DND-41 (cell line): ENCODE results near the gene XRN2.

Experiments
- EZH2 ChIP-seq: IDR thresholded peaks from 3 replicates; pipeline ENCODE4 v1.6.1; 2012; ENCODE audit warnings: borderline replicate concordance, low read depth, mild to moderate bottlenecking, moderate library complexity, low read length, inconsistent platforms; ENCODE audit not compliant: severe bottlenecking
- TF ChIP-seq, protein P1 (sequence below): IDR thresholded peaks from 2 replicates; pipeline ENCODE4 v1.5.1; 2012; ENCODE audit warnings: borderline replicate concordance, low read length, moderate library complexity, mild to moderate bottlenecking; ENCODE audit not compliant: poor library complexity, severe bottlenecking; ENCODE audit errors: extremely low read depth

DNA sequence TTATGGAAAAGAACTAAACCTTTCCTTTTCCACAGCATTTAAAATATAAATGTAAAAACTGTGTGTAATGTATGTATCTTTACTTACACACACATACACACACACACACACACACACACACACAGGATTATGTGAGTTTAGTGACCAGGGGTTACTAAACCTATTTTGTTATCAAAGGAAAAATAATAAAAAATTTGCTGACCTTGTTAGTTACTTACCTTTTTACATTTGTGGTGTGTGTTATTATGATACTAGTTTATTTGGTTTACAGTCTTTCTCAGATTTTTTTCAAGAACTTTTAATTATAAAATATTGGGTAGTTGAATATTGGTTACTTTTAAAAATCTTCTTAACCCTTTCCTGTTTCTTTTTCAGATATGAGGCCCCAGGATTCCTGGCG is 78.5 kb downstream of the XRN2 start:
- TF ChIP-seq, protein P1, sequence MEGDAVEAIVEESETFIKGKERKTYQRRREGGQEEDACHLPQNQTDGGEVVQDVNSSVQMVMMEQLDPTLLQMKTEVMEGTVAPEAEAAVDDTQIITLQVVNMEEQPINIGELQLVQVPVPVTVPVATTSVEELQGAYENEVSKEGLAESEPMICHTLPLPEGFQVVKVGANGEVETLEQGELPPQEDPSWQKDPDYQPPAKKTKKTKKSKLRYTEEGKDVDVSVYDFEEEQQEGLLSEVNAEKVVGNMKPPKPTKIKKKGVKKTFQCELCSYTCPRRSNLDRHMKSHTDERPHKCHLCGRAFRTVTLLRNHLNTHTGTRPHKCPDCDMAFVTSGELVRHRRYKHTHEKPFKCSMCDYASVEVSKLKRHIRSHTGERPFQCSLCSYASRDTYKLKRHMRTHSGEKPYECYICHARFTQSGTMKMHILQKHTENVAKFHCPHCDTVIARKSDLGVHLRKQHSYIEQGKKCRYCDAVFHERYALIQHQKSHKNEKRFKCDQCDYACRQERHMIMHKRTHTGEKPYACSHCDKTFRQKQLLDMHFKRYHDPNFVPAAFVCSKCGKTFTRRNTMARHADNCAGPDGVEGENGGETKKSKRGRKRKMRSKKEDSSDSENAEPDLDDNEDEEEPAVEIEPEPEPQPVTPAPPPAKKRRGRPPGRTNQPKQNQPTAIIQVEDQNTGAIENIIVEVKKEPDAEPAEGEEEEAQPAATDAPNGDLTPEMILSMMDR, result no peak
- no peak for TF ChIP-seq EZH2
